Measurements from ENCODE around the gene NANOS3. TPM values are rescaled to one million over a fixed set of nuclear protein-coding genes. Genes with fewer than 3 reads are reported as not detected.

NANOS3 gene
- total RNA-seq, 1 donor from 2014 or later, result not detected

GRCh38 chr19:13926010-13926409, 49.1 kb downstream of the NANOS3 start:
- Histone ChIP-seq H3K27me3 (ENCODE audit: control insufficient read depth, insufficient read depth, low read length) (no peaks in the 10 kb centered on the region), H3K36me3 (ENCODE audit: control insufficient read depth, insufficient read depth, low read length) (peaks cover 3% of the 10 kb centered on the region), H3K4me3 (ENCODE audit: low read depth, low read length) (no peak overlapping the region)
- TF ChIP-seq CTCF (IDR thresholded peaks at IDR 0.05; ENCODE audit: insufficient read depth, low read length, poor library complexity, severe bottlenecking), result no peak
- DNase-seq (ENCODE audit: low read depth), result no peak

- DNase-seq (ENCODE audit: low read depth), result no peak
- H3K36me3 ChIP-seq (ENCODE audit: control insufficient read depth, insufficient read depth, low read length), result peaks cover 1% of the 10 kb centered on the region
- TF ChIP-seq CTCF (IDR thresholded peaks at IDR 0.05; ENCODE audit: insufficient read depth, low read length, poor library complexity, severe bottlenecking), result no peak
- H3K27me3 ChIP-seq (ENCODE audit: control insufficient read depth, insufficient read depth, low read length), result no peaks in the 10 kb centered on the region
- H3K4me3 ChIP-seq (ENCODE audit: low read depth, low read length), result no peak overlapping the region
These were observed 49.8 kb downstream of the NANOS3 start for GRCh38 chr19:13926715-13927114.

- no peak for TF ChIP-seq CTCF (IDR thresholded peaks at IDR 0.05; ENCODE audit: insufficient read depth, low read length, poor library complexity, severe bottlenecking)
- peaks cover 1% of the 10 kb centered on the region for H3K36me3 ChIP-seq (ENCODE audit: control insufficient read depth, insufficient read depth, low read length)
These were observed 52.4 kb downstream of the NANOS3 start for GRCh38 chr19:13929340-13929739.

GRCh38 chr19:13929956-13930355, 53.0 kb downstream of the NANOS3 start:
- peaks cover 8% of the 10 kb centered on the region for H3K27me3 ChIP-seq (ENCODE audit: control insufficient read depth, insufficient read depth, low read length)
- TF ChIP-seq CTCF (IDR thresholded peaks at IDR 0.05; ENCODE audit: insufficient read depth, low read length, poor library complexity, severe bottlenecking), result no peak
- H3K36me3 ChIP-seq (ENCODE audit: control insufficient read depth, insufficient read depth, low read length), result peaks cover 1% of the 10 kb centered on the region
- no peak overlapping the region for H3K4me3 ChIP-seq (ENCODE audit: low read depth, low read length)
- DNase-seq (ENCODE audit: low read depth), result no peak

More at GRCh38 chr19:13929340-13929739, 52.4 kb downstream of the NANOS3 start:
- H3K27me3 ChIP-seq (ENCODE audit: control insufficient read depth, insufficient read depth, low read length), result peaks cover 2% of the 10 kb centered on the region
- H3K4me3 ChIP-seq (ENCODE audit: low read depth, low read length), result no peak overlapping the region
- DNase-seq (ENCODE audit: low read depth), result no peak

Other genes starting within 250 kb of the NANOS3 start
- 25.9 and 32.6 TPM in 2 replicates for gene MRI1, start 112.6 kb upstream of the NANOS3 start, total RNA-seq
- 196 and 203 TPM in 2 replicates for gene C19orf53, start 102.7 kb upstream of the NANOS3 start, total RNA-seq
- 25.7 and 25.9 TPM in 2 replicates for gene ZSWIM4, start 81.7 kb upstream of the NANOS3 start, total RNA-seq
- gene BRME1, start 29.0 kb downstream of the NANOS3 start, total RNA-seq, result 1.7 and 2.5 TPM in 2 replicates
- 26.5 and 32.0 TPM in 2 replicates for gene CC2D1A, start 29.1 kb downstream of the NANOS3 start, total RNA-seq
- gene PODNL1, start 61.3 kb downstream of the NANOS3 start, total RNA-seq, result not detected in 2 replicates
- gene DCAF15, start 75.4 kb downstream of the NANOS3 start, total RNA-seq, result 23.7 and 37.2 TPM in 2 replicates
- gene RFX1, start 129.2 kb downstream of the NANOS3 start, total RNA-seq, result 6.8 and 7.0 TPM in 2 replicates
- gene RLN3, start 151.0 kb downstream of the NANOS3 start, total RNA-seq, result not detected in 2 replicates
- gene IL27RA, start 154.6 kb downstream of the NANOS3 start, total RNA-seq, result 4.1 and 7.5 TPM in 2 replicates
- gene PALM3, start 184.9 kb downstream of the NANOS3 start, total RNA-seq, result not detected in 2 replicates
- 0.68 and 1.5 TPM in 2 replicates for gene MISP3, start 195.7 kb downstream of the NANOS3 start, total RNA-seq
- not detected in 2 replicates for gene C19orf67, start 208.6 kb downstream of the NANOS3 start, total RNA-seq
- gene SAMD1, start 213.6 kb downstream of the NANOS3 start, total RNA-seq, result 21.8 and 42.0 TPM in 2 replicates
- gene PRKACA, start 240.6 kb downstream of the NANOS3 start, total RNA-seq, result 37.3 and 44.5 TPM in 2 replicates